GM12873 (cell line): ENCODE measurements around the gene KRTAP19-1.

ENCODE experiments used
- CTCF ChIP-seq: IDR thresholded peaks from 2 replicates; pipeline ENCODE4 v1.5.1; 2012; ENCODE audit warnings: low read depth, mild to moderate bottlenecking, moderate library complexity, low read length, control low read depth; ENCODE audit not compliant: insufficient read depth; ENCODE audit errors: missing control alignments

KRTAP19-1 gene

DNA sequence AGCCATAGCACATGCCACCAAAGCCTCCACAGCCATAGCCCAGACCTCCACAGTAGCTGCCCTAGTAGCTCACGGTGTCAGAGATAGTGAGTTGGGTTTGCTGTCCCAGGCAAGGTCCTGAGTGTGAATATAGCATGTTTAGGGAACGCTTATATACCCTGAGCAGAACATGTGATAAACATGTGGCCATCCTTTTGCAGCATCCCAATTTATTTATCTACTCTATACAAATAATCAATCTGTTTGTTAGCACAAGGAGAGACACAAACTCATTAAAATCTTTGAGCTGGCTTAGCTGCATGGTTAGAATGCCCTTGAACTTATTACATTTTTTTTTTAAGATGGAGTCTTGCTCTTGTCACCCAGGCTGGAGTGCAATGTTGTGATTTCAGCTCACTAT is 7.2 kb upstream of the KRTAP19-1 start, which contains the start of gene KRTAP19-2:
KRTAP19-2 (minus strand) TSS at position 101 of the 400 bp plus-strand sequence; CDS start at position 13, 88 bp downstream.
- TF ChIP-seq CTCF: no peak

DNA sequence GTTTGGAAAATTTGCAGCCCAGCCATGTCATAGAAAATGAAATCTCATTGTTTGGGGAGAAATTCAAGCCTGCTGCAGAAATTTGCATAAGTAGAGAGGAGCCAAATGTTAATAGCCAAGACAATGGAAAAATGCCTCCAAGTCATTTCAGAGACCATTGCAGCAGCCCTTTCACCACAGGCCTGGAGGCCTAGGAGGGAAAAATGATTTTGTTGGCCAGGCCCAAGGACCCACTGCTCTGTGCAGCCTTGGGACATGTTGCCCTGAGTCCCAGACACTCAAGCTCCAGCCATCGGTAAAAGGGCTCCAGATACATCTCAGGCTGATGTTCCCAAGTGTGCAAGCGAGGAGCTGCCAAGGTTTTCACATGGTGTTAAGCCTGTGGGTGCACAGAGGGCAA is 6.0 kb upstream of the KRTAP19-1 start:
- no peak for TF ChIP-seq CTCF

- no peak for TF ChIP-seq CTCF
These were observed 2.0 kb upstream of the KRTAP19-1 start for GRCh38 chr21:30482130-30482529.

- TF ChIP-seq CTCF: no peak
These were observed 908 bp downstream of the KRTAP19-1 start for GRCh38 chr21:30479259-30479658.

DNA sequence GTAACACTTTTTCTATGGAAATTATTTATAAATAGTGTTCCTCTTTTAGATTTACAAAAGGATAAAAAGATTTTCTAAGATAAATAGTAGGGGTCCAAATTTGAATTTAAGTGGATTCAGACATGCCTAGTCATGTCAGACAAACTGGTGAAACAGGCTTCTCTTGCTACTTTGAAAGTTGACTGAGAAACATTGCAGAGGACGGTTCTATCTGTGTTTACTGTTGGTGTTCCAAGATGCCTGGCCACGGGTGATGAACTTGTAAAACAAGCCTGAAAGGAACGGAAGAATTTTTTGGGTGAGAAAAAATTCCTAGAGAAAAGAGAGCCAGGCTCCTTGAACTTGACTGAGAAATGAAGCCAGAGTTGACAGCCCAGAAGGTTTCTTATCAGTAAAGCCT is 2.2 kb downstream of the KRTAP19-1 start:
- no peak for TF ChIP-seq CTCF

DNA sequence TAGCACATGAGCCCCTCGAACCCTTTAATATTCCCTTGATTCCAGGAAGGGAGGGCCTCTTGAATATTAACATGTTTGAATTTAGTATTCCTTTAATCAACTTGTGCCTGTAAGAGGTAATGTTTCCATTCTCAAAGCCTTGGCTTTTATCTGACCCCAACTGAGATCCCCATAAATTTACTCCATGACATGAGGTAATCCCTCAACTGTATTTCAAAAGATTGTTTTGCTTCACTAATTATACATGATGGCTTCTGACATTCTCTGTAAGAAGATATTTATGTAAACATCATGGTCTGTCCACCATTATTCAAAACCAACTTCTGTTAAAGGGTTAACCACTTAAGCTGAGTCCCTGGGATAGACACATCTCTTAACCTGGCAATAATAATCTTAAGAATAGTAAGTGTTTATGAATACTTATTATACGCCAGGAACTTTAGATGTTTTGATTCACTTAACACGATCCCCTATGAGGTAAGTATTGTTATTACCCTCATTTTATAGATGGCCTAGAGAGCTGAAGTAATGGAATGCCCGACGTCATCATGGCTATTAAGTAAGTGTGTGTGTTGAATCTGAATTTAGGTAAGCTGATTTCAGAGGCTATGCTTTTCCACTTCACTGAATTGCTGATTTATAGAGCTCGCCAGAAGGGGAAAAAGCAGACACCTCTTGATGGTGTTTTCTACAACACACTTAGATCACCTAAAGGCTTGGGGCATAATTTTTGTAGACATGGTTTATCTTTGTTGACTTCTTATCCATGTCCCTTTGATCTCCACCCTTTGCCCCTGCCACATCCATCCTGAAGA is 11.1 kb downstream of the KRTAP19-1 start:
- TF ChIP-seq CTCF: no peak

- TF ChIP-seq CTCF: peak; percentile 22
These were observed 16.5 kb downstream of the KRTAP19-1 start for GRCh38 chr21:30463713-30464112.
